ACC112 (cell line): ENCODE data around the gene TOX2.

Experiments
- H2AFZ ChIP-seq: fragments of 200-600 bp; sonication (generic); one replicate; pipeline ENCODE4 v1.6.0; 2017; ENCODE audit warnings: antibody characterized with exemption, low read length; ENCODE audit not compliant: unreplicated experiment
- H3K27ac ChIP-seq: fragments of 200-600 bp; sonication (generic); 2 replicates; pipeline ENCODE4 v1.5.1; 2014; ENCODE audit warnings: low read depth, mild to moderate bottlenecking, antibody characterized with exemption, low read length, moderate library complexity
- H3K27me3 ChIP-seq: fragments of 200-600 bp; sonication (generic); 2 replicates; pipeline ENCODE4 v1.6.1; 2014; ENCODE audit warnings: mild to moderate bottlenecking, antibody characterized with exemption, low read length, moderate library complexity, mixed read lengths; ENCODE audit not compliant: insufficient read depth
- H3K36me3 ChIP-seq: fragments of 200-600 bp; sonication (generic); 2 replicates; pipeline ENCODE4 v1.6.1; 2016; ENCODE audit warnings: mild to moderate bottlenecking, antibody characterized with exemption, low read length, moderate library complexity, mixed read lengths; ENCODE audit not compliant: insufficient read depth
- H3K4me1 ChIP-seq: fragments of 200-600 bp; sonication (generic); one replicate; pipeline ENCODE4 v1.6.1; 2016; ENCODE audit warnings: low read length, mixed read lengths; ENCODE audit not compliant: insufficient read depth, unreplicated experiment, control insufficient read depth
- H3K4me3 ChIP-seq: fragments of 200-600 bp; sonication (generic); 2 replicates; pipeline ENCODE4 v1.5.1; 2014; ENCODE audit warnings: mild to moderate bottlenecking, low read depth, low read length
- H3K79me2 ChIP-seq: fragments of 200-600 bp; sonication (generic); one replicate; pipeline ENCODE4 v1.6.0; 2016; ENCODE audit warnings: low read length; ENCODE audit not compliant: control insufficient read depth, unreplicated experiment, insufficient read depth

The TOX2 gene

GRCh38 chr20:43979576-43980105 is 65.0 kb downstream of the TOX2 start:
- Histone ChIP-seq H3K27ac (no peak overlapping the region), H3K27me3 (peaks cover 9% of the 10 kb centered on the region; the same call in 1 of the 2 replicates), H3K4me1 (peaks cover 11% of the 10 kb centered on the region), H2AFZ (no peak overlapping the region), H3K79me2 (no peaks in the 10 kb centered on the region), H3K36me3 (no peaks in the 10 kb centered on the region), H3K4me3 (no peak overlapping the region)

- no peak overlapping the region for H3K4me3 ChIP-seq
- no peaks in the 10 kb centered on the region for H3K4me1 ChIP-seq
- H2AFZ ChIP-seq, result no peak overlapping the region
- H3K27me3 ChIP-seq, result peaks cover 9% of the 10 kb centered on the region; the same call in 1 of the 2 replicates
- H3K27ac ChIP-seq, result no peak overlapping the region
- H3K36me3 ChIP-seq, result no peaks in the 10 kb centered on the region
- no peaks in the 10 kb centered on the region for H3K79me2 ChIP-seq
Measured at GRCh38 chr20:43981540-43981939, 66.9 kb downstream of the TOX2 start.

GRCh38 chr20:43982016-43982415 is 67.4 kb downstream of the TOX2 start:
- Histone ChIP-seq H3K79me2 (no peaks in the 10 kb centered on the region), H3K4me1 (no peaks in the 10 kb centered on the region), H3K27me3 (peaks cover 9% of the 10 kb centered on the region; the same call in 1 of the 2 replicates), H3K27ac (no peak overlapping the region), H3K36me3 (no peaks in the 10 kb centered on the region), H3K4me3 (no peak overlapping the region), H2AFZ (no peak overlapping the region)

DNA sequence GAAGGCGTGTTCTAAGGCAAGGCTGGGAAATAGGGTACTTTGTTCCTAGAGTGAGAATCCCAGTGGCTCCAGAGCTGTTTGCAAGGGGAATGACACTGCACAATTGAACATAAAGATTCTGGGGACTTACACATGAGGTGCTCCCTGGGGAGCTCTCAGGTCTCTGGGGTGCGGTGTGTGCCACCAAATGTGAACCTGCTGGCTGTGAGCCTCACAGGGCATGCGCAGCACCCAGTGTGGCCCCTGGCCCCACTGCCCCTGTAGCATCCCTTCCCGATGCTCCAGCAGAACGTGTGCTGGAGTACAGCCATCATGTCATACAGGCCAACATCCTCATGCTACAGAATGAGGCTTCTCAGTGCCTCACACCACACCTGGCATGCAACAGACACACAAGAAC is 68.2 kb downstream of the TOX2 start:
- no peaks in the 10 kb centered on the region for H3K4me1 ChIP-seq
- H3K4me3 ChIP-seq, result no peak overlapping the region
- H3K36me3 ChIP-seq, result no peaks in the 10 kb centered on the region
- no peak overlapping the region for H3K27ac ChIP-seq
- no peaks in the 10 kb centered on the region for H3K79me2 ChIP-seq
- peaks cover 9% of the 10 kb centered on the region; the same call in 1 of the 2 replicates for H3K27me3 ChIP-seq
- no peak overlapping the region for H2AFZ ChIP-seq

DNA sequence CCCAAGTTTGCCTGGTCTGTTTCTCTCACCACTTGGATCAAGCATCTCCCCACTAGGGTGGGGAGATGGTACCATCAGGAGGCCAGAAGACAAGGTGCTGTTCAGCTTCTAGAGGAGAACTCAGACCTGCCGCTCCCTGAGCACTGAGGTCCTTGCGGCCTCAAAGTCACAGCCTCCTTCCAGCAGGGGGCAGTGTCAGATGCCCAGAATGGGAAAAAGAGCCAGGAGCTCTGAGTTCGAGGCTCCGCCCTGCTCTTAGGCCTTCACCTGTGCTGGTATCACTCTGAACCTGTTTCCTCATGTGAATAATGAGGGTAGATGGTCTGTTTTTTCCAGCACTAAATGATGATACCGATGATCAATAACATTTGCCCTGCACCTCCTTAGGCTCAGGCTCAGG is 68.7 kb downstream of the TOX2 start:
- H3K4me1 ChIP-seq, result no peaks in the 10 kb centered on the region
- H3K79me2 ChIP-seq, result no peaks in the 10 kb centered on the region
- no peak overlapping the region for H2AFZ ChIP-seq
- no peak overlapping the region for H3K4me3 ChIP-seq
- peaks cover 5% of the 10 kb centered on the region; the same call in 1 of the 2 replicates for H3K27me3 ChIP-seq
- H3K36me3 ChIP-seq, result no peaks in the 10 kb centered on the region
- H3K27ac ChIP-seq, result no peak overlapping the region

DNA sequence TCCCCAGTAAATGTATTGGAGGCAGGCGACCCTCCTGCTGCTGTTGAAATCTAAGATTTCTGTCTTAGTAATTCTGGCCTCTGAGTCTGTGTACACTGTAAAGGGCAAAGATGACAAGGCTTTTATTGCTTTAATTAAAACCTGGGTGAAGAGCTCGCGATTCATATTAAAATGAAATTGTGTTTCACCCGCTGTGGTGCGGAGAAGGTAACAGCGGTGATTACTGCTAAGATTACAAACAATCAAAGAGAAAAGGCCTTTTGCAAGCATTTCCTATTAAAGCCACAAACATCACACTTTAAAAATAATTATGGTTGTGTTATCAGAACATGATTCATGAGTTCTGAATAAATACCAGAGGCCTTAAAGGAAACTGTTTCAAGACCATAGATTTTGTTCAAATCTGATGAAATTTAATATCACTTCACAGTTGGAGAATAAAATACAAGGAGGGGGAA is 69.3 kb downstream of the TOX2 start:
- Histone ChIP-seq H3K79me2 (no peaks in the 10 kb centered on the region), H3K27me3 (0 out of 2 replicates have a peak, but pooled peaks cover 2% of the 10 kb centered on the region), H3K36me3 (no peaks in the 10 kb centered on the region), H3K4me1 (no peaks in the 10 kb centered on the region), H3K4me3 (no peak overlapping the region), H3K27ac (no peak overlapping the region), H2AFZ (no peak overlapping the region)

DNA sequence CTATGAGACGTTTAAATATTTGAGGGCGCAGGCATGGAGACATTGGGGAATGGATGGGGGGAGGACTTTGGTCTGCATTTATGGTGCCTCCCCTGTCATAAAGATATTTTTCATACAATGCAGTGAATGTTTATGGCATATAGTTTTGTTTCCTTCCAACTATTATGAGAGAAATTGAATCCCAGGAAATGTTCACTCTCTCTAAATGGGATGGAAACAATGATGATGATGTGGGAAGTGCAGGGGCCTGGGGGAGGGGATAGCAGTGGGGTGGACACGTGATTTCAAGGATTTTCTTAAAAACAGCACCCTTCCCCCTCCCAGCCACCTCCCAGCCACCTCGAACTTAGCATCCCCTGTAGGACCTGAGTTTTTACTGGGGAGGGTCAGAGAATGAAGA is 69.9 kb downstream of the TOX2 start:
- H2AFZ ChIP-seq, result no peak overlapping the region
- H3K36me3 ChIP-seq, result no peaks in the 10 kb centered on the region
- H3K4me1 ChIP-seq, result no peaks in the 10 kb centered on the region
- no peaks in the 10 kb centered on the region for H3K79me2 ChIP-seq
- H3K27me3 ChIP-seq, result no peaks in the 10 kb centered on the region
- no peak overlapping the region for H3K27ac ChIP-seq
- no peak overlapping the region for H3K4me3 ChIP-seq

DNA sequence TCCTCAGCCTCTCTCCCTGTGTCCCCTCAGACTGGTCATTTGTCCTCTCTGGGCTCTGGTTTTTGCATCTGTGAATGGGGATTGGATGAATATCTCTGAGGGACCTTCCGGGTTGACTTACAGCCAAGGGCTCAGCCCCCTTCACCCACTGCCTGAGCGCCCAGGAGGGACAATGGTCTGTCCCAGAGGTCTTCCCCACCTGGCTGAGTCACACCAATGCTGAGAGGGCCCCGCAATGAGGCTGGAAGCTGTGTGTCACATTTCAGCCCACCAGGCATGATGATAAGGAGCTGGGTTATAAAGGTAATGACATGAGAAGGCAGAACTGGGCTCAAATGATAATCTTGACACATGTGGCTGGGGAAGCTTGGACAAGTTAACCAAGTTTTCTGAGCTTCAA is 70.5 kb downstream of the TOX2 start:
- Histone ChIP-seq H3K79me2 (no peaks in the 10 kb centered on the region), H3K36me3 (no peaks in the 10 kb centered on the region), H3K4me3 (no peak overlapping the region), H2AFZ (no peak overlapping the region), H3K27ac (no peak overlapping the region), H3K27me3 (no peaks in the 10 kb centered on the region), H3K4me1 (no peaks in the 10 kb centered on the region)

DNA sequence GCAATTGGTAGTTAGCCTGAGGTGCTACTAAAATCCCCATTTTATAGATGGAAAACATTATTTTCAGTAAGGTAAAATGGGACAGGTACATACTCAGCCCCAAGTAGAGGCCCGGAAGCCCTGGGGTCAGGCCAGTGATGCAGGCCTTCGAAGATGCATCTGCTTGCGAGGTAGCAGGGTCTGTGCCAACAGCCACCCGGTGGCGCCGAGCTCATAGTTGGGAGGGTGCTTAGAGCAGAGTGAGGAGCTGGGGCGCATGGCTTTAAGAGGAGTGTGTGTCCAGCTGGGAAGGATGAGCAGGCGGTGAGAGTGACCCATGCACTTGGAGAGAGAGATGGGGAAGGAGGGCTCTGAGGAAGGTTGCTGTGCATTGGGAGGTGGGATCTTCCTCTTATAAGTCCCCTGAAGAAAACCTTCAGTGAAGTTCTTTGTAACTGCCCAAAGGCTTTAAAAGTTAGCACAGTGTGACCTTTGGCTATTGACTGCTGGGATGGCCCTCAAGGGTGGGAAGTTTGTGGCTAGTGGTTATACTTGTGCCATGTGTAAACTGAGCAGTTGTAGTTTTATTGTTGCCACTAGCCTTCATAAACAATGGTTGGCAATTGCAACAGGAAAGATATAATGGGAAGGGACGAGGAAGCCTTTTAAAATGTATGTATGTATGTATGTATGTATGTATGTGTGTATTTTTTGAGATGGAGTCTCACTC is 71.1 kb downstream of the TOX2 start:
- Histone ChIP-seq H3K4me3 (no peak overlapping the region), H3K4me1 (no peaks in the 10 kb centered on the region), H3K36me3 (no peaks in the 10 kb centered on the region), H3K79me2 (no peaks in the 10 kb centered on the region), H3K27me3 (no peaks in the 10 kb centered on the region), H3K27ac (no peak overlapping the region), H2AFZ (no peak overlapping the region)

DNA sequence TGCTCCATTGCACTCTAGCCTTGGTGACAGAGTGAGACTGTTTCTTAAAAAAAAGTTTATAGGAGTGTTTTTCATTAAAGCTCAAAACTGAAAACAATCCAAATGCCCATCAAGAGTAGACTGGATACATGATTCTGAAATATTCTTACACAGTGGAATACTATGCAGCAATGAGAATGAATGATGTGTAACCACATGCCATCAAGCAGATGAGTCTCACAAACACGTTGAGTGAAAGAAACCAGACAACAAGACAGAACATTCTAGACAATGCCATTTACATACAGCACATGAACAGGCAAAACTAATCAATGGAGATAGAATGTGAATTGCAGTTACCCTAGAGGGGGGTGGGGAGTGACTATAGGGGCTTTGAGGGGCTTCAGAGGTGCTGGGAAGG is 72.4 kb downstream of the TOX2 start:
- Histone ChIP-seq H3K4me1 (no peaks in the 10 kb centered on the region), H3K27ac (no peak overlapping the region), H3K4me3 (no peak overlapping the region), H2AFZ (no peak overlapping the region), H3K79me2 (no peaks in the 10 kb centered on the region), H3K27me3 (no peaks in the 10 kb centered on the region), H3K36me3 (no peaks in the 10 kb centered on the region)

DNA sequence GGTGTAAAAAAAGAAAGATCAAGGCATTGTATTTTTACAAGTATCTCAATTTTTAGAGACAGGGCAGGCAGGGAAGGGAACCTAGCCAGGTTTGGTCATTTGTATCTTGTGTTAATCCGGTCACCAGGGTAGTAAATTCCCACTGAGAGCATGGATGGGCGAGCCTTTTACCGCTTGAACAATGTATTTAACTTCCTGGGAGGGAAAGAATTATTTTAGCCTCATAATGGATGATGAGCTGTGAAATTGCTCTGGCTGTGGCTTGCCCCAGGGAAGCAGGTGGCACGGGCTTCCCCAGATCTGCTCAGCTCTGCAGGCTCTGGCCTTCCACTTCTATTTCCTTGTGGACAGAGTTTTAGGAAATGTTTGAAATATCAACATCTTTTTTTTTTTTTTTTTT is 72.9 kb downstream of the TOX2 start:
- Histone ChIP-seq H3K27ac (no peak overlapping the region), H3K36me3 (no peaks in the 10 kb centered on the region), H3K4me1 (no peaks in the 10 kb centered on the region), H3K4me3 (no peak overlapping the region), H2AFZ (no peak overlapping the region), H3K79me2 (no peaks in the 10 kb centered on the region), H3K27me3 (no peaks in the 10 kb centered on the region)
